DOHH2 (cell line): Measurements from ENCODE around the gene B4GALT1.

Experiments used
- H3F3A ChIP-seq: fragments of 200-600 bp; sonication (generic), shearing (Covaris generic); 2 replicates; pipeline ENCODE4 v1.6.0; 2016; ENCODE audit warnings: antibody characterized with exemption, mild to moderate bottlenecking; ENCODE audit not compliant: control insufficient read depth, insufficient read depth
- H3K27ac ChIP-seq: fragments of 200-600 bp; sonication (generic); 2 replicates; pipeline ENCODE4 v1.5.1; 2014; ENCODE audit warnings: low read depth, mild to moderate bottlenecking, low read length, moderate library complexity
- H3K27me3 ChIP-seq: fragments of 200-600 bp; sonication (generic); 2 replicates; pipeline ENCODE4 v1.6.1; 2014; ENCODE audit warnings: mild to moderate bottlenecking, low read length, mixed read lengths; ENCODE audit not compliant: control insufficient read depth
- H3K36me3 ChIP-seq: fragments of 200-600 bp; sonication (generic); 2 replicates; pipeline ENCODE4 v1.6.1; 2014; ENCODE audit warnings: mild to moderate bottlenecking, low read length, moderate library complexity, mixed read lengths; ENCODE audit not compliant: control insufficient read depth
- H3K4me1 ChIP-seq: fragments of 200-600 bp; sonication (generic); 2 replicates; pipeline ENCODE4 v1.6.1; 2014; ENCODE audit warnings: mild to moderate bottlenecking, low read length, mixed read lengths; ENCODE audit not compliant: control insufficient read depth
- H3K4me2 ChIP-seq: fragments of 200-600 bp; sonication (generic); 2 replicates; pipeline ENCODE4 v1.6.0; 2014; ENCODE audit warnings: mild to moderate bottlenecking, low read length, moderate library complexity
- H3K4me3 ChIP-seq: fragments of 200-600 bp; sonication (generic); 2 replicates; pipeline ENCODE4 v1.5.1; 2014; ENCODE audit warnings: mild to moderate bottlenecking, low read length, mixed read lengths
- H3K79me2 ChIP-seq: fragments of 200-600 bp; sonication (generic); 2 replicates; pipeline ENCODE4 v1.6.1; 2014; ENCODE audit warnings: mild to moderate bottlenecking, low read length, mixed read lengths; ENCODE audit not compliant: control insufficient read depth
- H3K9me2 ChIP-seq: fragments of 200-600 bp; sonication (generic); replicated peaks from 2 replicates; pipeline ENCODE4 v1.6.1; 2014; ENCODE audit warnings: mild to moderate bottlenecking, low read length, mixed read lengths; ENCODE audit not compliant: control insufficient read depth
- H3K9me3 ChIP-seq: fragments of 200-600 bp; sonication (generic); 2 replicates; pipeline ENCODE4 v1.6.1; 2014; ENCODE audit warnings: antibody characterized with exemption, low read length, mixed read lengths; ENCODE audit not compliant: control insufficient read depth, insufficient read depth
- H4K20me1 ChIP-seq: fragments of 200-600 bp; sonication (generic); 2 replicates; pipeline ENCODE4 v1.6.0; 2014; ENCODE audit warnings: low read depth, mild to moderate bottlenecking, antibody characterized with exemption, low read length, moderate library complexity; ENCODE audit not compliant: control insufficient read depth, insufficient read depth
- EZH2phosphoT487 ChIP-seq: fragments of 200-600 bp; sonication (generic); IDR thresholded peaks from 2 replicates; pipeline ENCODE4 v1.6.1; 2017; ENCODE audit warnings: borderline replicate concordance, mild to moderate bottlenecking, antibody characterized with exemption, low read length, moderate library complexity, mixed read lengths
- TF ChIP-seq, protein P1 (sequence below): fragments of 200-600 bp; sonication (generic); IDR thresholded peaks from one replicate; pipeline ENCODE4 v1.5.1; 2014; ENCODE audit warnings: antibody characterized with exemption, mild to moderate bottlenecking, low read depth, low read length; ENCODE audit not compliant: poor library complexity, severe bottlenecking

Gene B4GALT1

DNA sequence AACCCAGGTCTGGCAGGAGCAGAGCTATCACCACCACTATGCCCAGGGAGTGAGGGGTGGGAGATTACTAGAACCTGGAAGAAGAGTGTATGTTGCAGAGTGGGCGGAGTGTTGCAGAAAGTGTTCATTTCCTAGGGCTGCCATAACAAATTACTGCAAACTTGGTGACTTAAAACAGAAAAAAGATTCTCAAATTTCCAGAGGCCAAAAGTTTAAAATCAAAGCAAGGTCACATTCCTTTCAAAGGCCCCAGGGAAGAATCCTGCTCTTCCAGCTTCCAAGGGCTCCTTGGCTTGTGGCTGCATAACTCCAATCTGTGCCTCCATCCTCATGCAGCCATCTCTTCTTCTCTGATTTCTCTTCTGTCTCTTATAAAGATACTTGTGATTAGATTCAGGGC is 42.3 kb upstream of the B4GALT1 start:
- Histone ChIP-seq H4K20me1 (no peaks in the 10 kb centered on the region), H3K9me2 (no peaks in the 10 kb centered on the region), H3K36me3 (no peaks in the 10 kb centered on the region), H3F3A (no peaks in the 10 kb centered on the region), H3K4me1 (no peaks in the 10 kb centered on the region), H3K27ac (no peak overlapping the region), H3K9me3 (no peaks in the 10 kb centered on the region), H3K79me2 (no peaks in the 10 kb centered on the region), H3K4me2 (no peak overlapping the region), H3K27me3 (peaks cover 11% of the 10 kb centered on the region), H3K4me3 (no peak overlapping the region)
- TF ChIP-seq EZH2phosphoT487: no peak
- TF ChIP-seq, protein P1, sequence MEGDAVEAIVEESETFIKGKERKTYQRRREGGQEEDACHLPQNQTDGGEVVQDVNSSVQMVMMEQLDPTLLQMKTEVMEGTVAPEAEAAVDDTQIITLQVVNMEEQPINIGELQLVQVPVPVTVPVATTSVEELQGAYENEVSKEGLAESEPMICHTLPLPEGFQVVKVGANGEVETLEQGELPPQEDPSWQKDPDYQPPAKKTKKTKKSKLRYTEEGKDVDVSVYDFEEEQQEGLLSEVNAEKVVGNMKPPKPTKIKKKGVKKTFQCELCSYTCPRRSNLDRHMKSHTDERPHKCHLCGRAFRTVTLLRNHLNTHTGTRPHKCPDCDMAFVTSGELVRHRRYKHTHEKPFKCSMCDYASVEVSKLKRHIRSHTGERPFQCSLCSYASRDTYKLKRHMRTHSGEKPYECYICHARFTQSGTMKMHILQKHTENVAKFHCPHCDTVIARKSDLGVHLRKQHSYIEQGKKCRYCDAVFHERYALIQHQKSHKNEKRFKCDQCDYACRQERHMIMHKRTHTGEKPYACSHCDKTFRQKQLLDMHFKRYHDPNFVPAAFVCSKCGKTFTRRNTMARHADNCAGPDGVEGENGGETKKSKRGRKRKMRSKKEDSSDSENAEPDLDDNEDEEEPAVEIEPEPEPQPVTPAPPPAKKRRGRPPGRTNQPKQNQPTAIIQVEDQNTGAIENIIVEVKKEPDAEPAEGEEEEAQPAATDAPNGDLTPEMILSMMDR: no peak

DNA sequence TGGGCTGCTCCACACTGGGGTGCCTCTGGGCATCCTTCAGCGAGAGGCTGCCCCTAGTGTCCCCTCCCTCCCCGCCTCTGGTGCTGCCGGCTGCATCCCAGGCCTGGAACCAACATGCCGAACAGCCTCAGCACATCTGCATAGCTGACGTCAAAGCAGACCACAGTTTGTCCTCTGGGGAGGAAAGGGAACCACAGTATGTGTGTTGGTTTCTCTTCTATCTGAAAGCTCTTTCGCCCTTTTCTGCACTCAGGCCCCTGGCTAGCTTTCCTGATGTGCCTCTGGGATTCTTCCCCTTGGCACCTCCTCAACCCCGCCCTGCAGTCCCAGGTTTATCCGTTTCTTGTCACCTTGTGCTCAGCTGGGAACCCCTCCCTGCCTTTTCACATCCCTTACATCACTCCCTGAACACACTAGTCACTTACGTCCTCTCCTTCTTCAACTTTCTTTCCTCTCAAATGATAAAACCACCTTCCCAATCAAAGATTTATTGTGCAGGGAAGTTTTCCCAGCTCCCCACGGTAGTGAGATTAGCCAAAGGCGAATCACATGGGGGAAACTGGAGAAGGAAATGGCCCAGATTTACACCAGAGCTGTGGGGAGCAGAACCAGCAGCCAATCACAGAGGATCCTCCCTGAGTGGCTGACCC is 35.5 kb upstream of the B4GALT1 start:
- Histone ChIP-seq H3K36me3 (no peaks in the 10 kb centered on the region), H3K27me3 (peaks cover 27% of the 10 kb centered on the region), H3K4me3 (no peak overlapping the region), H3K79me2 (no peaks in the 10 kb centered on the region), H3K27ac (no peak overlapping the region), H3K4me1 (peaks cover 7% of the 10 kb centered on the region), H3K9me2 (no peaks in the 10 kb centered on the region), H3K9me3 (no peaks in the 10 kb centered on the region), H3K4me2 (no peak overlapping the region), H3F3A (no peaks in the 10 kb centered on the region), H4K20me1 (no peaks in the 10 kb centered on the region)
- no peak for TF ChIP-seq EZH2phosphoT487
- TF ChIP-seq, protein P1: no peak

DNA sequence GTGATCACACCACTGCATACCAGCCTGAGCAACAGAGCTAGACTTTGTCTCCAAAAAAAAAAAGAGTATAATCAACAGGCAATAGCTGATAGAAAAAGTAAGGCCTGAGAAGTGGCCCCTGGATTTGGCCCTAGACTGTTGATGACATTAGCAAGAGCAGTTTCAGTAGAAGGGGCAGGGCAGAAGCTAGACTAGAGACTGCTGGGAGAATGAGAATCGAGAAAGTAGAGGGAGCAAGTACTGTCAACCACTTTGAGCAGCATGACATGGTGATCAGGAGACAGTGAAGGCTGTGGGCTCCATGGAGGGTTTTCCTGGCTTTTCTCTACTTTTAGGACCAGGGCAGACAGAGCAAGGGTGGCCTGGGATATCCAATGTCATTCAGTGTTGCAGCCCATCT is 34.9 kb upstream of the B4GALT1 start:
- Histone ChIP-seq H3F3A (no peaks in the 10 kb centered on the region), H3K27ac (no peak overlapping the region), H3K36me3 (no peaks in the 10 kb centered on the region), H3K4me3 (no peak overlapping the region), H3K4me2 (no peak overlapping the region), H4K20me1 (no peaks in the 10 kb centered on the region), H3K4me1 (peaks cover 7% of the 10 kb centered on the region), H3K79me2 (no peaks in the 10 kb centered on the region), H3K27me3 (peaks cover 27% of the 10 kb centered on the region), H3K9me2 (no peaks in the 10 kb centered on the region), H3K9me3 (no peaks in the 10 kb centered on the region)
- TF ChIP-seq, protein P1: no peak
- TF ChIP-seq EZH2phosphoT487: no peak
